Smooth muscle cell (in vitro differentiated cells): ENCODE results near the gene KCTD5. TPM values are rescaled to one million over a fixed set of nuclear protein-coding genes. Genes with fewer than 3 reads are reported as not detected.

Source experiments
- polyA plus RNA-seq: library from polyadenylated mRNA; unstranded; fragments of >200 nt; fragmentation: Nextera tagmentation; extraction: Ambion mirVana; gene quantifications from 2 replicates; pipeline ENCODE4 v1.2.1, GENCODE V29; 2016
- total RNA-seq: library from RNA; depleted of rRNA; stranded (reverse); fragments of >200 nt; gene quantifications from 2 replicates; pipeline ENCODE4 v1.2.3, GENCODE V29; 2014

KCTD5 gene
- total and polyA plus RNA-seq, 2 experiments from 2014 or later = 35.5 to 38.2 TPM

Other genes starting within 250 kb of the KCTD5 start
- 4.7 and 8.0 TPM in 2 replicates for gene TEDC2, start 222.4 kb upstream of the KCTD5 start, total RNA-seq
- 8.5 and 13.3 TPM in 2 replicates for gene TEDC2, start 222.4 kb upstream of the KCTD5 start, polyA plus RNA-seq
- 0.18 and 5.2 TPM in 2 replicates for gene NTN3, start 211.2 kb upstream of the KCTD5 start, total RNA-seq
- gene NTN3, start 211.2 kb upstream of the KCTD5 start, polyA plus RNA-seq = 0.23 and 0.57 TPM in 2 replicates
- gene TBC1D24, start 207.4 kb upstream of the KCTD5 start, total RNA-seq = 5.1 and 9.2 TPM in 2 replicates
- gene TBC1D24, start 207.4 kb upstream of the KCTD5 start, polyA plus RNA-seq = 4.9 and 5.5 TPM in 2 replicates
- gene ATP6V0C, start 168.6 kb upstream of the KCTD5 start, total RNA-seq = 50.5 and 99.2 TPM in 2 replicates
- 207 and 265 TPM in 2 replicates for gene ATP6V0C, start 168.6 kb upstream of the KCTD5 start, polyA plus RNA-seq
- 12.0 and 15.7 TPM in 2 replicates for gene AMDHD2, start 162.2 kb upstream of the KCTD5 start, total RNA-seq
- gene AMDHD2, start 162.2 kb upstream of the KCTD5 start, polyA plus RNA-seq = 14.2 and 20.8 TPM in 2 replicates
- gene CEMP1, start 151.1 kb upstream of the KCTD5 start, total RNA-seq = not detected in 2 replicates
- gene CEMP1, start 151.1 kb upstream of the KCTD5 start, polyA plus RNA-seq = 1.7 and 5.1 TPM in 2 replicates
- gene PDPK1, start 144.5 kb upstream of the KCTD5 start, total RNA-seq = 22.3 and 23.8 TPM in 2 replicates
- gene PDPK1, start 144.5 kb upstream of the KCTD5 start, polyA plus RNA-seq = 16.4 and 25.4 TPM in 2 replicates
- gene PRSS27, start 37.7 kb downstream of the KCTD5 start, total RNA-seq = 0.63 and 2.7 TPM in 2 replicates
- 2.3 and 3.3 TPM in 2 replicates for gene PRSS27, start 37.7 kb downstream of the KCTD5 start, polyA plus RNA-seq
- 83.0 and 125 TPM in 2 replicates for gene SRRM2, start 70.1 kb downstream of the KCTD5 start, total RNA-seq
- gene SRRM2, start 70.1 kb downstream of the KCTD5 start, polyA plus RNA-seq = 280 and 434 TPM in 2 replicates
- gene ELOB, start 94.8 kb downstream of the KCTD5 start, total RNA-seq = 529 and 1,090 TPM in 2 replicates
- gene ELOB, start 94.8 kb downstream of the KCTD5 start, polyA plus RNA-seq = 709 and 739 TPM in 2 replicates
- gene PRSS33, start 105.0 kb downstream of the KCTD5 start, total RNA-seq = not detected in 2 replicates
- gene PRSS33, start 105.0 kb downstream of the KCTD5 start, polyA plus RNA-seq = not detected in 2 replicates
- gene PRSS41, start 115.9 kb downstream of the KCTD5 start, total RNA-seq = not detected in 2 replicates
- gene PRSS41, start 115.9 kb downstream of the KCTD5 start, polyA plus RNA-seq = not detected in 2 replicates
- gene PRSS21, start 134.7 kb downstream of the KCTD5 start, total RNA-seq = not detected in 2 replicates
- not detected in 2 replicates for gene PRSS21, start 134.7 kb downstream of the KCTD5 start, polyA plus RNA-seq
- gene ZG16B, start 147.8 kb downstream of the KCTD5 start, total RNA-seq = not detected in 2 replicates
- not detected in 2 replicates for gene ZG16B, start 147.8 kb downstream of the KCTD5 start, polyA plus RNA-seq
- gene PRSS22, start 175.6 kb downstream of the KCTD5 start, total RNA-seq = 2.2 TPM in 1 of 2 replicates, not detected in the other
- gene PRSS22, start 175.6 kb downstream of the KCTD5 start, polyA plus RNA-seq = 0.79 and 3.7 TPM in 2 replicates
- gene FLYWCH2, start 200.7 kb downstream of the KCTD5 start, total RNA-seq = 31.7 and 44.6 TPM in 2 replicates
- 49.3 and 52.7 TPM in 2 replicates for gene FLYWCH2, start 200.7 kb downstream of the KCTD5 start, polyA plus RNA-seq
- 13.5 and 26.1 TPM in 2 replicates for gene FLYWCH1, start 229.4 kb downstream of the KCTD5 start, total RNA-seq
- 26.0 and 26.4 TPM in 2 replicates for gene FLYWCH1, start 229.4 kb downstream of the KCTD5 start, polyA plus RNA-seq